ENCODE data around the gene POLK.
"Not testable (repeated sequence)": the region's sequence is repeated elsewhere in the genome, so short reads cannot be mapped to it uniquely, and the experiment has no call there.

The POLK gene

GRCh38 chr5:75521195-75521594 is 9.5 kb downstream of the POLK start:
- no peaks in the 10 kb centered on the region for H3K27me3 Mint-ChIP-seq
- H3K9me3 Mint-ChIP-seq, result peaks cover 10 to 17% of the 10 kb centered on the region in 2 donors
- no peak for DNase-seq
- H3K27ac Mint-ChIP-seq, result peak overlapping the region; percentile 14
- peaks cover 47 to 57% of the 10 kb centered on the region in 2 donors for H3K36me3 Mint-ChIP-seq
- H3K4me1 Mint-ChIP-seq, result peaks cover 40 to 76% of the 10 kb centered on the region in 2 donors
- H3K4me3 Mint-ChIP-seq, result no peak overlapping the region
- no peak for ATAC-seq (replicated peaks)

GRCh38 chr5:75522025-75522424 is 10.3 kb downstream of the POLK start:
- H3K27ac Mint-ChIP-seq, result peak overlapping the region; percentile 56
- ATAC-seq (replicated peaks), result no peak
- H3K4me1 Mint-ChIP-seq, result peaks cover 38 to 74% of the 10 kb centered on the region in 2 donors

GRCh38 chr5:75522542-75522941 is 10.9 kb downstream of the POLK start:
- no peak for ATAC-seq (replicated peaks)
- Mint-ChIP-seq H3K9me3 (peaks cover 10 to 17% of the 10 kb centered on the region in 2 donors), H3K27me3 (no peaks in the 10 kb centered on the region), H3K4me3 (no peak overlapping the region), H3K4me1 (peaks cover 36 to 69% of the 10 kb centered on the region in 2 donors), H3K27ac (no peak overlapping the region), H3K36me3 (peaks cover 42 to 50% of the 10 kb centered on the region in 2 donors)
- no peak for DNase-seq

More at GRCh38 chr5:75522025-75522424, 10.3 kb downstream of the POLK start:
- no peak for DNase-seq
- H3K27me3 Mint-ChIP-seq, result no peaks in the 10 kb centered on the region
- no peak overlapping the region for H3K4me3 Mint-ChIP-seq
- H3K36me3 Mint-ChIP-seq, result peaks cover 44 to 54% of the 10 kb centered on the region in 2 donors
- peaks cover 10 to 17% of the 10 kb centered on the region in 2 donors for H3K9me3 Mint-ChIP-seq

- ATAC-seq (replicated peaks) (no peak), DNase-seq (no peak)
- H3K4me1 Mint-ChIP-seq, result peaks cover 30 to 61% of the 10 kb centered on the region in 2 donors
- H3K27me3 Mint-ChIP-seq, result no peaks in the 10 kb centered on the region
- H3K9me3 Mint-ChIP-seq, result peaks cover 8 to 13% of the 10 kb centered on the region in 2 donors
- H3K36me3 Mint-ChIP-seq, result peaks cover 36 to 44% of the 10 kb centered on the region in 2 donors
- H3K4me3 Mint-ChIP-seq, result peak overlapping the region; percentile 64 to 66
- peak overlapping the region; percentile 69 for H3K27ac Mint-ChIP-seq
Observed at GRCh38 chr5:75523275-75523674, 11.6 kb downstream of the POLK start.

GRCh38 chr5:75524071-75524470 is 12.4 kb downstream of the POLK start:
- Mint-ChIP-seq H3K4me1 (peaks cover 28 to 57% of the 10 kb centered on the region in 2 donors), H3K4me3 (peak overlapping the region; percentile 64 to 66), H3K27ac (peak overlapping the region; percentile 69), H3K27me3 (no peaks in the 10 kb centered on the region), H3K36me3 (peaks cover 36 to 42% of the 10 kb centered on the region in 2 donors), H3K9me3 (peaks cover 9 to 15% of the 10 kb centered on the region in 2 donors)
- DNase-seq (peak; percentile 21), ATAC-seq (replicated peaks) (peak; percentile 98 to 99)

- H3K4me3 Mint-ChIP-seq, result peak overlapping the region; percentile 64 to 66
Observed at GRCh38 chr5:75524591-75524990, 12.9 kb downstream of the POLK start.

GRCh38 chr5:75525344-75525743 is 13.7 kb downstream of the POLK start:
- H3K9me3 Mint-ChIP-seq, result peaks cover 6 to 9% of the 10 kb centered on the region in 2 donors
- H3K4me3 Mint-ChIP-seq, result peak overlapping the region; percentile 41 to 51
- H3K36me3 Mint-ChIP-seq, result peaks cover 26 to 31% of the 10 kb centered on the region in 2 donors
- H3K27me3 Mint-ChIP-seq, result no peaks in the 10 kb centered on the region
- ATAC-seq (replicated peaks) (no peak), DNase-seq (no peak)
- peaks cover 22 to 49% of the 10 kb centered on the region in 2 donors for H3K4me1 Mint-ChIP-seq
- peak overlapping the region; percentile 15 for H3K27ac Mint-ChIP-seq

More at GRCh38 chr5:75524591-75524990, 12.9 kb downstream of the POLK start:
- Mint-ChIP-seq H3K27ac (peak overlapping the region; percentile 69), H3K4me1 (peaks cover 24 to 53% of the 10 kb centered on the region in 2 donors), H3K36me3 (peaks cover 33 to 39% of the 10 kb centered on the region in 2 donors), H3K27me3 (no peaks in the 10 kb centered on the region), H3K9me3 (peaks cover 8 to 11% of the 10 kb centered on the region in 2 donors)
- ATAC-seq (replicated peaks) (no peak), DNase-seq (no peak)

GRCh38 chr5:75526070-75526469 is 14.4 kb downstream of the POLK start:
- Mint-ChIP-seq H3K4me3 (peak overlapping the region in 1 of 2 donors; percentile 57), H3K4me1 (peaks cover 22 to 49% of the 10 kb centered on the region in 2 donors), H3K27me3 (no peaks in the 10 kb centered on the region), H3K27ac (peak overlapping the region; percentile 83), H3K36me3 (peaks cover 19 to 24% of the 10 kb centered on the region in 2 donors), H3K9me3 (peaks cover 6 to 8% of the 10 kb centered on the region in 2 donors)
- no peak for DNase-seq
- peak; percentile 60 to 63 for ATAC-seq (replicated peaks)

- H3K27me3 Mint-ChIP-seq, result no peaks in the 10 kb centered on the region
- H3K36me3 Mint-ChIP-seq, result peaks cover 19 to 22% of the 10 kb centered on the region in 2 donors
- ATAC-seq (replicated peaks), result no peak
- no peak overlapping the region for H3K4me3 Mint-ChIP-seq
- H3K9me3 Mint-ChIP-seq, result peaks cover 7 to 8% of the 10 kb centered on the region in 2 donors
- peak overlapping the region; percentile 56 for H3K27ac Mint-ChIP-seq
- H3K4me1 Mint-ChIP-seq, result peaks cover 22 to 38% of the 10 kb centered on the region in 2 donors
- no peak for DNase-seq
Observed at GRCh38 chr5:75529185-75529584, 17.5 kb downstream of the POLK start.

- Mint-ChIP-seq H3K4me3 (no peak overlapping the region), H3K36me3 (peaks cover 40 to 50% of the 10 kb centered on the region in 2 donors), H3K9me3 (peaks cover 17 to 21% of the 10 kb centered on the region in 2 donors), H3K27me3 (no peaks in the 10 kb centered on the region), H3K4me1 (peaks cover 17 to 34% of the 10 kb centered on the region in 2 donors), H3K27ac (no peak overlapping the region)
- DNase-seq (no peak), ATAC-seq (replicated peaks) (no peak)
Observed at GRCh38 chr5:75532190-75532589, 20.5 kb downstream of the POLK start.

- peaks cover 18 to 37% of the 10 kb centered on the region in 2 donors for H3K4me1 Mint-ChIP-seq
Observed at GRCh38 chr5:75533716-75534115, 22.0 kb downstream of the POLK start.

GRCh38 chr5:75534734-75535133 is 23.0 kb downstream of the POLK start:
- Mint-ChIP-seq H3K4me3 (no peak overlapping the region), H3K27ac (no peak overlapping the region), H3K4me1 (peaks cover 15 to 32% of the 10 kb centered on the region in 2 donors), H3K27me3 (no peaks in the 10 kb centered on the region), H3K36me3 (peaks cover 36 to 47% of the 10 kb centered on the region in 2 donors), H3K9me3 (peaks cover 15 to 17% of the 10 kb centered on the region in 2 donors)
- DNase-seq (no peak), ATAC-seq (replicated peaks) (no peak)

More at GRCh38 chr5:75533716-75534115, 22.0 kb downstream of the POLK start:
- not testable (repeated sequence) for DNase-seq; H3K4me3 Mint-ChIP-seq; H3K27ac Mint-ChIP-seq; ATAC-seq (replicated peaks); H3K27me3 Mint-ChIP-seq
- Mint-ChIP-seq H3K36me3 (peaks cover 40 to 52% of the 10 kb centered on the region in 2 donors), H3K9me3 (peaks cover 17 to 21% of the 10 kb centered on the region in 2 donors)

- H3K4me3 Mint-ChIP-seq, result no peak overlapping the region
- ATAC-seq (replicated peaks), result no peak
- H3K27ac Mint-ChIP-seq, result peak overlapping the region; percentile 3
- DNase-seq, result no peak
- H3K27me3 Mint-ChIP-seq, result no peaks in the 10 kb centered on the region
- H3K36me3 Mint-ChIP-seq, result peaks cover 40 to 51% of the 10 kb centered on the region in 2 donors
- peaks cover 15 to 17% of the 10 kb centered on the region in 2 donors for H3K9me3 Mint-ChIP-seq
- H3K4me1 Mint-ChIP-seq, result peaks cover 15 to 32% of the 10 kb centered on the region in 2 donors
Observed at GRCh38 chr5:75536147-75536546, 24.5 kb downstream of the POLK start.

GRCh38 chr5:75536694-75537360 is 25.1 kb downstream of the POLK start:
- Mint-ChIP-seq H3K36me3 (peaks cover 40 to 51% of the 10 kb centered on the region in 2 donors), H3K9me3 (peaks cover 15 to 17% of the 10 kb centered on the region in 2 donors), H3K4me3 (no peak overlapping the region), H3K4me1 (peaks cover 15 to 32% of the 10 kb centered on the region in 2 donors), H3K27me3 (no peaks in the 10 kb centered on the region), H3K27ac (no peak overlapping the region)
- no peak for ATAC-seq (replicated peaks)
- no peak for DNase-seq

- H3K4me3 Mint-ChIP-seq, result no peak overlapping the region
- ATAC-seq (replicated peaks), result no peak
- H3K36me3 Mint-ChIP-seq, result peaks cover 30 to 41% of the 10 kb centered on the region in 2 donors
- H3K4me1 Mint-ChIP-seq, result peaks cover 13 to 34% of the 10 kb centered on the region in 2 donors
- H3K27me3 Mint-ChIP-seq, result no peaks in the 10 kb centered on the region
- no peak overlapping the region for H3K27ac Mint-ChIP-seq
- DNase-seq, result no peak
- H3K9me3 Mint-ChIP-seq, result peaks cover 13 to 15% of the 10 kb centered on the region in 2 donors
Observed at GRCh38 chr5:75538211-75538610, 26.5 kb downstream of the POLK start.
